Measurements from ENCODE around the gene HOXD3.

DNA sequence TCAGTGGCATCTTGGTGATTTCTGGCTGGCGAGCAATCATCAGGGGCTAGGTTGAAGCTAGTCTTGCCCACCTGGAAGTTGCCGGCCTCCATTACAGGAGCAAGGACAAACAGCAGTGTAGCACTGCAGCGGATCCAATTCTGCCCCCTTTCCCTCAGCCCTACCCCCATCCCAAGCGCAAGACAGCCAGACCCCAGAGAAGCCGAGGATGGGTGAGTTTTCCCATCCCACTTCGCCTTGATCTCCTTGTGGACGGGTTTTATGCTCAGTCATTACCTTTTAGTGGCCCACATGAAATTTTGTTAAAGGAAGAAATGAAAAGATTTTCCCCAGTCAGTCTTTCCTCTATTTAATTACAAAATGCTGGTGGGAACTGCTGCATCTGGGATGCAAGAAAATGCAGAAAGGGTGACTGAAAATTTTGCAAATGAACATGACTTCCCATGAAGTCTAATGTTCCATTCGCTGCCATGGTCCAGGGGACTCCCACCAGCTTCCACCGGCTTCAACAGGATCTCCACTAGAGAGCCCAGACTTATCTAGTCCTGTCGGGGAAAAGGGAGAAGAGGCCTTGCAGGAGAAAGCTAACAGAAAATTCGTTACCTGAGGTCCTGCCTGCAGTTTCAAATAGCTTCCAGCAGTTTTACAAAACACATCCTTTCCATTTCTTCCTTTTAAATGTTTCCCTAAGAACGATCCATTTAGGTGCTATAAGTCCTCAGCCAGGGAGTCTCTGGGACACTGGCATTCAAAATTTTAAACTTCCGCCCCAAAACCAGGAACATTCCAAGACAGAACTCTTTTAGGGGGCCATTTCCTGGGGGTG is 36.5 kb upstream of the HOXD3 start:
- no peak for TF ChIP-seq CTCF (IDR thresholded peaks at IDR 0.05)
- no peak for TF ChIP-seq POLR2AphosphoS5 (IDR thresholded peaks at IDR 0.05)
- no peak for TF ChIP-seq POLR2A (IDR thresholded peaks at IDR 0.05; ENCODE audit: low read depth)
